SK-N-SH treated with all-trans-retinoic acid at 6 μM for 48 hours (cell line): ENCODE data around the gene TGIF1.

Experiments used
- CSDC2 ChIP-seq: fragments of 250-450 bp; sonication (Bioruptor Pico); IDR thresholded peaks from 2 replicates; pipeline ENCODE4 v1.5.0; 2020; ENCODE audit warnings: mild to moderate bottlenecking, moderate library complexity
- OSR1 ChIP-seq: fragments of 250-450 bp; sonication (Bioruptor Pico); IDR thresholded peaks from 2 replicates; pipeline ENCODE4 v1.8.0; 2022; ENCODE audit warnings: moderate library complexity, mild to moderate bottlenecking, inconsistent platforms
- TOX ChIP-seq: fragments of 250-450 bp; sonication (Bioruptor Pico); IDR thresholded peaks from 2 replicates; pipeline ENCODE4 v1.8.0; 2021; ENCODE audit warnings: mild to moderate bottlenecking, moderate library complexity, borderline replicate concordance
- ZFP30 ChIP-seq: fragments of 450-650 bp; formaldehyde crosslinking; IDR thresholded peaks from 2 replicates; pipeline ENCODE4 v1.5.0; 2022; ENCODE audit warnings: mild to moderate bottlenecking, moderate library complexity

GRCh38 chr18:3409811-3410210 is 40.2 kb upstream of the TGIF1 start:
- no peak for TF ChIP-seq TOX
- TF ChIP-seq CSDC2 (CRISPR knock-in tag): no peak
- no peak for TF ChIP-seq ZFP30 (CRISPR knock-in tag)
- TF ChIP-seq OSR1 (CRISPR knock-in tag): no peak
